HG02884 (cell line): ENCODE results near the gene SH3PXD2B.

Experiments used
- ATAC-seq: cut with Tn5 transposase; IDR thresholded peaks from one replicate; pipeline ENCODE4 v1.9.1; 2021; ENCODE audit warnings: mild to moderate bottlenecking, moderate library complexity; ENCODE audit not compliant: unreplicated experiment

The SH3PXD2B gene

DNA sequence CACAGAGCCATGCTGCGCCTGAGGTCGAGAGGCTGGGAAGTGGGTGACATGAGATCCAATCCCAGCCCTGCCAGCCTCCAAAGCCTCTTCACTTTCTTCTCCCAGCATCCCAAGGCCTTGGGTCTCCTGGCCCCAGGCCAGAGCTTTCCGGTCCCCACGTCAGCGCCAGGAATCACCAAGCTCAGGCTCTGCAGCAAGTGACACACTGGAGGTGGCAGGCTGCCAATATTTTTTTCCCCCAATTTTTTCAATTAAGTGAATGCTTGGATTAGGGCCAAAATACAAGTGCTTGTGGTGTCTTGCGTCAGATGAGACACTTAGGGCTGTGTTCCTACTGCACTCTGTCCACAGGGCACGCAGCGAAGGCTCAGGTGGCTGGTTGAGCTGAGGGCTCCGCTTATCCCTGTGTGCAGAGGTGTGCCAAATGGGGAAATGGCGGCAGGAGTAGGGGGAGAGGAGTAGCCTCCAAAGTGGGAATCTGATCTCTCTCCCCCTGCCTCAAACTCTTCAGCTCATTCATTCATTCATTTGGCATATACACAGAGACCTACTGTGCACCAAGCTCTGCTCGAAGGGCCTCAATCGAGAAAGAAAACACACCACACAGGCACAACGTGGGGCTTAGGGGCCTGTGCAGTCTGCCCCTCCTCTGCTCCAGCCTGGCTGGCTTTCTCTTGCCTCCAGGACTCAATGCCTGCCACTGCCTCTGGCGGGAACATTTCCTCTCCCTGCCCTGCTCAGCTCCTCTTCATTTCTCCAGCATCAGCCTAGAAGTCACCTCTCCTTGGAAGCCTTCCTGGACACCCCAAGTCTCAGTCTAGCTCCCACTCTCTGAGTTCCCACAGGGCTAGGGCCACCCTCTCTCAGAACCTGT is 16.6 kb downstream of the SH3PXD2B start:
- no peak for ATAC-seq

DNA sequence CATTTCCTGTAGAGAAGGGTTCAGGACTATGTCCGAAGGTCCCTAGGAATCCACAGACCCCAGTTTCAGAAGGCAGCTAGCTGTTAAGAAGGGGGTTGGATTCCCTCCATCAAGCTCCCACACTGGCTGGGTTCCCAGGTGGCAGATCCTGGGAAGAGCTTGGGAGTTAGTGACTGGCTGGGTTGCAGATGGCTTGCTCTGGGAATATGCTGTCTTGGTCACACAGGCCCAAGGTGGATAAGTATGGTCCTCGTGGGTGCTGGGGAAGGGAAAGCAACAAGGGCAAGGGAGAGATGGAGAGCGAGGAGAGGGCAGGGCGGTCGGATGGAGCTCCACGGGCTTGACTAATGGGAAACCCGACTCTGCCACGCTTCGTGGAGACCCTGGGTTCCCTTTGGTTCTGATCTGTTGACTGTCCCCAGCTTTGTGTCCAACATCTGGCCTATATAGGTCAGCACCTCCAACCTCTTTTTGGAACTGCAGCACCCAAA is 17.4 kb downstream of the SH3PXD2B start:
- ATAC-seq: no peak

DNA sequence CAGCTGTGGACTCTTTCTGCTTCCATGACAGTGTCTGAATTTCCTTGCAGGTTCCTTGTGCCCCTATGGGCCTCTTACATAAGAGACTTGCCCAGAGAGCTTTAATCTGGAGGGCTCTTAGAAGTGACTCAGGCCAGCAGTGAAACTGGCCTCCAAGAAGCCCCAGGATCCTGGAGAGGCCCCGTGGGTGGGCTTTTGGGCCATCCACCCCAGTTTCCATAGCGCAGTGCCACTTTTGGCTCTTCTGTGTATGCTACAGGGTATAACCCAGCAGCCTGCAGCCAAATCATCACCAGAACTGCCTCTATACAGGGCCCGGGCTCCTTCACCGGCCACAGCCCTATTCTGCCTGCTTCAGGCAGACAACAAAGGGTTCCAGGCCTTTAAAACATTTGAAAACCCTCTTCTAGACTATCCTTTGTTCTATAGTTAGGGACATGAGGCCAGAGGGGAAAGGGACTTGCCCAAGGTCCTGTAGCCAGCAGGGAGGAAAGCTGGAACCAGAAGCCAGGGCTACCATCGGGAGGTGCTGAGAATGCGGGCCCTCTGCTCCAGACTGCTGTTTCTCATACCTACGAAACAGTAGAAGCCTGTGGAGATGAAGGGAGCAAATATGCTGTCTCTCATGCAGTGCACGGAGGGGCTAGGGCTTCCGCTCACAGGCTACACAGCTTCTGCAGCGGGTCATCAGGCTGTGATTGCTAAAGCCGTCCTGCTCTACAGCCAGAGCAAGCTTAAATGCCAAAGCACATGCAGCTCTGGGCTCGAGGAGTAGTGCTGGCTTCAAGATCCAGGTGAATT is 18.0 kb downstream of the SH3PXD2B start:
- no peak for ATAC-seq

- no peak for ATAC-seq
Measured at GRCh38 chr5:172435362-172436077, 18.8 kb downstream of the SH3PXD2B start.

DNA sequence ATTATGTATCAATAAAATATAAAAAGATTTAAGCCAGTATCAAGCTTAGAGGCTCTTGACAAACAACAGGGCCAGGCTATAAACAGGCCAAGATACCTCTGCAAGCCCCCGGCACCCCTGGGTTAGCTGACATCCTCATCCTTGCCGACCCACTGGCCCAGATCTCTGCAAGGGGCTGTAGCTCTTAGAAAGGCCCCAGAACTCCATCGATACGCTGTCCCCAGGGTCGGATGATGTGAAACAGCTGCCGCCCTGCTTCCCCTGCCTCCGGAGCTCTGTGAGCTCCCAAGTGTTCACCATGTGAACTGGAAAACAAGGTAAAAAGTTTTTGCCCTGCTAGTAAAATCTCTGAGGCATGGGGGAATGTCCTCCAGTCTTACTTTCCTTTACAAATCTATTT is 20.1 kb downstream of the SH3PXD2B start:
- ATAC-seq: no peak

- no peak for ATAC-seq
Measured at GRCh38 chr5:172433513-172433912, 20.8 kb downstream of the SH3PXD2B start.

DNA sequence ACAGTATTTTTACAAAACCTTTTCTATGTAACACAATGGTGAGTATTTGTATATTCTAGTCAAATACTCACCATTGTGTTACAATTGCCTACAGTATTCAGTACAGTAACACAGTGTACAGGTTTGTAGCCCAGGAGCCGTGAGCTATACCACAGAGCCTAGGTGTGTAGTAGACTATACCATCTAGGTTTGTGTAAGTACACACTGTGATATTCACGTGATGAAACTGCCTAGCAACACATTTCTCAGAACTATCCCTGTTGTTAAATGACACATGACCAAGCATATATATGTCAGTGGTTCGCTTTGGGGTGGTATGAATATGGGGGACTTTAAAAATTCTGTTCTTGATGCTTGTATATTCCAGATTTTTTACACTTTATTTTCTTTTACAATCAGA is 21.3 kb downstream of the SH3PXD2B start:
- ATAC-seq: no peak

DNA sequence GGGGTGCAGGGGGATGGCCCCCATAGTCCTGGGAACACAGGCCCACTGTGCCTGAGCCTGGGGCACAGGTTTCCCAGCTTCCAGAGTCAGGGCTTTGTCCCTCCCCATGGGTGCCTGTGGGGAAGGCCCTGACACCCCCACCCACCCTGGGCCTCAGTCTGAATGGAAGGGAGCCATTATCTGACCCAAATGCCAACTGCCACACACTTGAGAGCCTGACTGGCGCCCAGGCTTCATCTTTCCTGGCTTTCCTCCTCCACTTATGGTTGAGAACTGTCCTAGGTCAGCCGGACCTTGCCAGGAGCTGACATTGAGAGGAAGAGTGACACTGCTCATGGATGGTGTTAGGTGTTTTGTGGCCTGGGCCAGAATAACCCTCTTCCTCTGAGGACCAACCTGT is 24.0 kb downstream of the SH3PXD2B start:
- no peak for ATAC-seq

DNA sequence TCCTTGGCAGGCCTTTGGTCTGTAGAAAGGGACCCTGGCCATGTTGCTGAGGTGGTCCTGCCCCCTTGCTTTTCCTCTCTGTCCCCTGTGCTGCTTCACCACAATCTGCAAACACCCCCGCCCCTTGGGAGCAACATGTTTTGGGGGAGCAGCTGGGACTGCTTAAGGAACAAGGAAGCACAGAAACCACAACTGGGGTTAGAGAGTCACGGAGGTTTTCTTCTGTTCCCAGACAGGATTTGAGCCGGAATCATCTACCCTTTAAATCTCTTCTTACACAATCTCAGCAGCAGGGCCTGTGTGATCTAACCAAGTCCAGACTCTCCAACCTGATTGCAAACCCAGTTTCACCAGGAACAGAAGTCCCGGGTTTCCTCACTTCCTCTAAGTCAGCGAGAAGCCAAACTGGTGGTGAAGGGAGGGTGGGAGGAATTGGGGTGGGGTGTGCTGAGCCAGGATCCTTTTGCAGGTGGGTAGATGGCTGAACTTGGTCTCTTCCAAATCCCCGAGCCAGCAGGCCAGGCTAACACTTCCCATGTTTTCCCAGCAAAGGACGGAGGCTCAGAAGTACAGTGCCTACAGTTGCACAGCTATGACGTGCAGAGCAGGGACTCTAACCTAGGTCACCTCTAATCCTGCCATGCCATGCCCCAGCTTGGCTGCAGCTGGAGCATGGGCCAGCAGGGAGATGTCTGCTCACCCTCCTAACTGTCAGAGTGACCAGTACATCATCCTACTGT is 25.0 kb downstream of the SH3PXD2B start:
- no peak for ATAC-seq

- ATAC-seq: no peak
Measured at GRCh38 chr5:172428224-172429166, 25.8 kb downstream of the SH3PXD2B start.

DNA sequence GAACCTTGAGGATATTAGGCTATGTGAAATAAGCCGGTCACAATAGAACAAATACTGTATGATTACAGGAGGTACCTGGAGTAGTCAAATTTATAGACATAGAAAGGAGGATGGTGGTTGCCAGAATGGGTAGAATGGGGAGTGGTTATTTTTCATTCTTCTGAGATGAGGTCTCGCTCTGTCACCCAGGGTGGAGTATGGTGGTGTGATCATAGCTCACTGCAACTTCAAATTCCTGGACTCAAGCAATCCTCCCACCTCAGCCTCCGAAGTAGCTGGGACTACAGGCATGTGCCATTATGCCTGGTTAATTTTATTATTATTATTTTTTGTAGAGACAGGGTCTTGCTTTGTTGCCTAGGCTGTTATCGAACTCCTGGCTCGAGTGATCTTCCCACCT is 27.1 kb downstream of the SH3PXD2B start:
- no peak for ATAC-seq

GRCh38 chr5:172426086-172426485 is 28.2 kb downstream of the SH3PXD2B start:
- no peak for ATAC-seq

DNA sequence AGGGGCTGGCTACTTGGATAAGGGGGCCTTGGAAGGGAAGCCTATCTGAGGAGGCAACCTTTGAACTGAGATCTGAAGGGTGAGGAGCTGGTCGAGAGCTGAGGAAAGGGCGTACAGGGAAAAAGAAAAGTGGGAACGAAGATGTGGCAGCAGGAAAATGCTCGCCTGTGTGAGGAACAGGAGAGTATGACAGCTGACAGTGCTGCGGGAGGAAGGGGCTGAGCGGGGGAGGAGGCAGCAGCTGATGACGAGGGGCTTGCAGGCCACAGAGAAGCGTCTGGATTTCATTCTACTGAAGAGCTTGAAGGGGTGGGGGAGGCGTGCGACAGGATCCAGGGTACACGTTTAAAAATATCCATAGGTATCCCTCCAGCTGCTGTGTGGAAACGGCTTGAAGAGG is 28.9 kb downstream of the SH3PXD2B start:
- no peak for ATAC-seq

GRCh38 chr5:172424808-172425207 is 29.5 kb downstream of the SH3PXD2B start:
- no peak for ATAC-seq

DNA sequence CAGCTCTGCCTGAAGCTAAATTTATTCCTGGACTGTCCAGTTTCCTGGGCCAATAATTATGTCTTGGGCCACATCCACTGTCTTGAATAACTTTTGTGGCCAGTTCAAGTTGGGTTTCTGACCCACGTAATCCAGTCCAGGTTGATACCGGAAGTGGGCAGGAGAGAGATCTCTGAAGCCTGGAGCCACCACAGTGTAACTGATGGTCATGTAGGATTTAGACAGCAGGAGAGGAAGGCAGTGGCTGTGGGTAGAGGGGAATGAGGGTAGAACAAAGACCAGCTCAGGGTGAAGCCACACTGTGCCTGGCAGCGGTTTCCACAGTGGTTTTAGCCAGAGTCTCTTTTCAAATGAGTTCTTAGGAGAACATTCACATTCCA is 30.2 kb downstream of the SH3PXD2B start:
- ATAC-seq: no peak

DNA sequence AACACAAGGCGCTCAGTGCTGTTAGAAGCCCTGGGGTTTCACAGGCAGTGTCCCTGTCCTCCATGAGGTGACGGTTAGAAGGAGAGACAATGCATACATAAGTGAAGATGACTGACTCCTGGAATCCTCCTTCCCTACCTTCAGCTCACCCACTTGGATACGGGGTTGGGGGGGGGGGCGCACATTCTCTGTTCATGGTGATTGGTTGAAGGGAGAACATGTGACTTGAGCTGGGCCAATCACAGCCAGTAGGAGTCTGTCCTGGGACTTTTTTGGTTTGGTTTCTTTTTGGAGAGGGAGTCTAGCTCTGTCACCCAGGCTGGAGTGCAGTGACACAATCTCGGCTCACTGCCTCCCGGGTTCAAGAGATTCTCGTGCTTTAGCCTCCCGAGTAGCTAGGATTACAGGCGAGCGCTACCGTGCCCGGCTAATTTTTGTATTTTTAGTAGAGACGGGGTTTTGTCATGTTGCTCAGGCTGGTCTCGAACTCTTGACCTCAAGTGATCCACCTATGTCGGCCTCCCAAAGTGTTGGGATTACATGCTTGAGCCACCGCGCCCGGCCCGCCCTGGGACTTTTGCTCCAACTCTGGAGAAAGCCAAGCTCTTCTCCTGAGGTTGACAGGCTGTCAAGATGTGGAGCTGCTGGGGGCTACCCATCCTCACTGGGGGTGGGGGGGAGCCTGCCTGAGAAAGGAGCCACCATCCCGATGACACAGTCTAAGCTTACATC is 30.8 kb downstream of the SH3PXD2B start:
- no peak for ATAC-seq

GRCh38 chr5:172422255-172422654 is 32.1 kb downstream of the SH3PXD2B start:
- ATAC-seq: no peak

DNA sequence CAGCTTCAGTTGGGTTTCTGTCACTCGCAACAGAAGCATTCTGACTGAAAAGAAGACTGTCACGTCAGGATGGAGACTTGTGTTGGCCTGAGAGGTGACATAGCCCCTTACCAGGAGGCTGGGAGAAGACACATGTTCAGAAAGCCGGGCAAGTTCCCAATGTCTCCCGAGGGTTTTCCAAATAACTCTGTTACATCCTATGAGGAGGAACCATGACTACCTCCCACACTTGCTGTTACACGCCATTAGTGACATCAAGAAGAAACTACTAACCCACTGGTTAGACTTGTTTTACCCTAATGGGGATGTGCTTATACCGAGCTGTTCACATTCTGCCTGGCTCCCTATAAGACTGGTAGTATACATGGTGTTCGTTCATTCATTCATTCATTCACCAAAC is 33.3 kb downstream of the SH3PXD2B start:
- ATAC-seq: no peak
